ENCODE measurements around the gene MAT2A. TPM values are rescaled to one million over a fixed set of nuclear protein-coding genes. Genes with fewer than 3 reads are reported as not detected.

Gene MAT2A
- total RNA-seq, 6 experiments from 2014 or later, result 138 to 171 (median 158) TPM

- no peaks in the 10 kb centered on the region for H3K9me3 Mint-ChIP-seq
- H3K27me3 Mint-ChIP-seq (ENCODE audit: insufficient read depth), result peaks cover 8% of the 10 kb centered on the region
- DNase-seq, result no peak
- no peak for TF ChIP-seq CTCF (IDR thresholded peaks at IDR 0.05)
- H3K36me3 Mint-ChIP-seq (ENCODE audit: low read depth), result no peaks in the 10 kb centered on the region
- H3K27ac Mint-ChIP-seq, result no peak overlapping the region
- H3K4me1 Mint-ChIP-seq (ENCODE audit: low read depth), result peaks cover 29% of the 10 kb centered on the region
- no peak overlapping the region for H3K4me3 Mint-ChIP-seq
Observed at GRCh38 chr2:85580206-85580605, 41.2 kb downstream of the MAT2A start.

- H3K9me3 Mint-ChIP-seq, result no peaks in the 10 kb centered on the region
- peaks cover 8% of the 10 kb centered on the region for H3K27me3 Mint-ChIP-seq (ENCODE audit: insufficient read depth)
- TF ChIP-seq CTCF (IDR thresholded peaks at IDR 0.05), result no peak
- H3K36me3 Mint-ChIP-seq (ENCODE audit: low read depth), result no peaks in the 10 kb centered on the region
- DNase-seq, result no peak
- no peak overlapping the region for H3K27ac Mint-ChIP-seq
- H3K4me3 Mint-ChIP-seq, result no peak overlapping the region
- peaks cover 41% of the 10 kb centered on the region for H3K4me1 Mint-ChIP-seq (ENCODE audit: low read depth)
Observed at GRCh38 chr2:85582492-85582891, 43.5 kb downstream of the MAT2A start.

GRCh38 chr2:85583667-85584353 is 44.8 kb downstream of the MAT2A start:
- Mint-ChIP-seq H3K9me3 (no peaks in the 10 kb centered on the region), H3K27ac (peak overlapping the region; percentile 81), H3K27me3 (ENCODE audit: insufficient read depth) (peaks cover 8% of the 10 kb centered on the region), H3K36me3 (ENCODE audit: low read depth) (no peaks in the 10 kb centered on the region), H3K4me1 (ENCODE audit: low read depth) (peaks cover 41% of the 10 kb centered on the region), H3K4me3 (peak overlapping the region; percentile 81)
- DNase-seq, result no peak
- TF ChIP-seq CTCF (IDR thresholded peaks at IDR 0.05), result no peak

- Mint-ChIP-seq H3K9me3 (no peaks in the 10 kb centered on the region), H3K4me1 (ENCODE audit: low read depth) (peaks cover 39% of the 10 kb centered on the region)
- no peak for DNase-seq
Observed at GRCh38 chr2:85584354-85584856, 45.4 kb downstream of the MAT2A start, which contains the start of gene VAMP5. Gene VAMP5, plus strand, starts transcription at chr2:85584431. Its CDS starts 60 bp downstream, at chr2:85584491.

More at GRCh38 chr2:85584354-85584856, 45.4 kb downstream of the MAT2A start, which contains the start of gene VAMP5:
- peak within 1 kb of the TSS; percentile 81 for H3K4me3 Mint-ChIP-seq
- TF ChIP-seq CTCF (IDR thresholded peaks at IDR 0.05), result no peak
- H3K36me3 Mint-ChIP-seq (ENCODE audit: low read depth), result no peaks in the 10 kb centered on the region
- H3K27ac Mint-ChIP-seq, result peak within 1 kb of the TSS; percentile 96
- peaks cover 8% of the 10 kb centered on the region for H3K27me3 Mint-ChIP-seq (ENCODE audit: insufficient read depth)
